ENCODE measurements around the gene IER5L.
"Not testable (repeated sequence)": the region's sequence is repeated elsewhere in the genome, so short reads cannot be mapped to it uniquely, and the experiment has no call there.

Gene IER5L

GRCh38 chr9:129202613-129203555 lies 24.8 kb upstream of the IER5L start:
- peak; percentile 81 to 86 for DNase-seq (ENCODE audit: low read depth in 2 of 2)

DNA sequence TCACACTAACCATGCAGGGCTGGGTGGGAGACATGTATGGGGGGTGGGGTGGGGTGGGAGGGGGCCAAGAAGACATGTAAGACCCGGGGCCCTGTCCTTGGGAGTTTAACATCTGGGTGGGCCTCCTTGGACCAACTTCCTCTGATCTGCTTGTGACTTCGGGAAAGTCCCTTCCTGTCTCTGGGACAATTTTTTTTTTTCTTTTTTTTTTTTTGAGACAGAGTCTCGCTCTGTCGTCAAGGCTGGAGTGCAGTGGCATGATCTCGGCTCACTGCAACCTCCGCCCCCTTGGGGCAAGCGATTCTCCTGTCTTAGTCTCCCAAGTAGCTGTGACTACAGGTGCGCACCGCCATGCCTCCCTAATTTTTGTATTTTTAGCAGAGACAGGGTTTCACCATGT lies 23.8 kb upstream of the IER5L start:
- no peak for DNase-seq (ENCODE audit: low read depth in 2 of 2)

DNA sequence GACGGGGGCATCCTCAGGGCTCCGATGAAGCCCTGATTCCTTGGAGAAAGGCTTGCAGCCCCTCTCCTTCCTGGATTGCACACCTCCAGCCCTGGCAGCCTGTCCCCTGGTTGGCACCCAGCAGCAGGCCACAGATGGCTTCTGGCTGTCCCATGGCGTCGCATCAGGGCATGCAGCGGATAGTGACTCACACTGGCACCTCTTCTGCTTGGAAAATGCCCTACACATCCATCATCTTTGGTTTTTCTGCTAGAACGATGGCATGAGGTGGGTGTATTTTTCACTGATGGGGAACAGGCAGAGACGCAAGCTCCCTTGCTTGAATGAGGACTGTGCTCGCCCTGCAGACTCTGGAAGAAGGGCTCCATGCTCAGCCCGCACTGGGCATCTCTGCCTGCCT lies 23.2 kb upstream of the IER5L start:
- DNase-seq (ENCODE audit: low read depth in 2 of 2) = no peak

- no peak for DNase-seq (ENCODE audit: low read depth in 2 of 2)
Observed at GRCh38 chr9:129200255-129200654, 22.2 kb upstream of the IER5L start.

- no peak for DNase-seq (ENCODE audit: low read depth in 2 of 2)
Observed at GRCh38 chr9:129199044-129199435, 21.0 kb upstream of the IER5L start.

DNA sequence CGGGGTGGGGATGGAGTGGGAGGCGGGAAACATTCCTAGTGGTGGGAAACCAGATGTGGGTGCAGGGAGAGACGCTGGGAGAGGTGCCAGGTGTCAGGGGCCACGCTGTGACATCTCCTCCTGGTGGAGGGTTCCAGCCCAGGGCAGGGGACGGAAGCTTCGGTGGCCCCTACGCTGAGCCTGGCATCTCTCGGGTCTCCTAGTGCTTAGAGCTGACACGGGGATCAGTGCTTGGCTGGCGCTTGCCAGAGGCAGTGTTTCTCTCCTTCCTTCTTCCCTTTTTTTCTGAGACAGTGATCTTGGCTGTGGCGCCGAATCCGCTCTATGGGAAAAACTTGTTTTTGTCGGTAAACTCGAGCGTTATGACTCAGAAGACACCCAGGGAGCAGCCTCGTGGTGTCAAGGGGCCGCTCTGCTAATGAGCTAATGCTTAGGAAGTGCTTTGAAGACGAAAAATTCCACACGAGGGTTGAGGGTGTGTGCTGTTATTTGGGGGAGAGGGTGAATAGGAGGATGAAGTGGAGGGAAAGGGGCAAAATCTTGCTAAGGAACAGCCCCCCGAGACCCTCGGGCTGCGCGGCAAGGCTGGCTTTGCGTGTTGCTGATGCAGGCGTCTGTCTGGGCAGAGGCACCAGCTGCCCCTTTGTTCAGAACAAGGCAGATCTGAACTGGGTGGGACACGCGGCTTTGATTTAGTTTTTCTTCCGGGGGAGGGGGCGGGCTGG lies 20.4 kb upstream of the IER5L start:
- DNase-seq (ENCODE audit: low read depth in 2 of 2) = no peak

DNA sequence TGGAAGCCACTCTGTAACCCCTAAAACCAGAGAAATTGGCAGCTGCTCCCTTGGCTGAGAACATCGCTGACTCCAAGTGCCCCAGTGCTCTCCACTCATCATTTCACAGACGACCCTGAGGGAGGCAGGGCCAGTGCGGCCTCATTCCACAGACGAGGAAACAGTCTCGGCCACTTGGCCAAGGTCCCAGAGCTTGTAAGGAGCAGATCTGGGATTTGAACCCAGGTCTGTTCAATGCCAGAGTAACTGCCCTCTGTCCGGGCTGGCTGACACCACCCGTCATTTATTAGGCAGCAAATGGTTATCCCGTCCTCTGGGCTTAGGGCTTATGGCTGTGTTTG lies 19.9 kb upstream of the IER5L start:
- DNase-seq (ENCODE audit: low read depth in 2 of 2) = no peak

DNA sequence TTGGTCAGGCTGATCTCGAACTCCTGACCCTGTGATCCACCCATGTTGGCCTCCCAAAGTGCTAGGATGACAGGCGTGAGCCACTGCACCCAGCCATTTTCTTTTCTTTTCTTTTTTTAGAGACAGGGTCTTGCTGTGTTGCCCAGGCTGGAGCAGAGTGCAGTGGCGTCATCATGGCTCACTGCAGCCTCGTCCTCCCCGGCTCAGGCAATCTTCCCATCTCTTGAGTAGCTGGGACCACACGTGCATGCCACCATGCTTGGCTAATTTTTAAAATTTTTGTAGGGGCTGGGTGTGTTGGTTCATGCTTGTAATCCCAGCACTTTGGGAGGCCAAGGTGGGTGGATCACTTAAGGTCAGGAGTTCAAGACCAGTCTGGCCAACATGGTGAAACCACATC lies 19.0 kb upstream of the IER5L start:
- not testable (repeated sequence) for DNase-seq (ENCODE audit: low read depth in 2 of 2)

GRCh38 chr9:129195606-129196005 lies 17.5 kb upstream of the IER5L start:
- DNase-seq (ENCODE audit: low read depth in 2 of 2) = no peak

DNA sequence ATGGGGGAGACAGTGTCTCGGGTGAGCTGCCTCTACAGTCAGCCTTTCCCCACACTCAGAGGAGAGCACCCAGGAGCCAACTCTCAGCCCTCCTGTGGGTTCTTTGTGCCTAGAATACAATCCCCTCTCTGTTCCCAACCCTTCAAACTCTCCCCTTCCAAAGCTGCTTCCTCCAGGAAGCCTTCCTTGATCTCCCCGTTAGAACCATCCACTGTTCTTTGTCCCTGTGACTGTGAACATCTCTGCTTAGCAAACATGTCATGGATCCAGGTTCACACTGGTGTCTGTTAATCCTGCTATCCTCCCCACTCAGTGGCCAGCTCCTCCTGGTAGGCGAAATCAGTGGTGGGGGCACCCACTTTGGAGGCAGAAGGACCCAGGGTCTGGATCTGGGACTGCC lies 16.2 kb upstream of the IER5L start:
- DNase-seq (ENCODE audit: low read depth in 2 of 2) = no peak

- DNase-seq (ENCODE audit: low read depth in 2 of 2) = no peak
Observed at GRCh38 chr9:129193655-129194054, 15.6 kb upstream of the IER5L start.

DNA sequence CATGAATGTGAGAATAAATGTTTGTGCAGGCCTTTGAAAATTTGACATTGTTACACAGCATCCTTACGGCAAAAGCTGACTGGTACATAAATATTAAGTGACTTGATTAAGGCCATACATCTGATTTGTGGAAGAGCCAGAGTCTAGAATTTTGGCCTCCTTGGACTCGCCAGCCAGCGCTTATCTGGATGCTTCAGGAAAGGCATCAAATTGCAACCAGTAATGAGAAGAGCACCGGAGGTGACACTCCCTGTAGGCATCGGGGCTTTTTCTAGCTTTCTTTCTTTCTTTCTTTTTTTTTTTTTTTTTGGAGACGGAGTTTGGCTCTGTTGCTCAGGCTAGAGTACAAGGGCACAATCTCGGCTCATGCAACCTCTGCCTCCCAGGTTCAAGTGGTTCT lies 13.2 kb upstream of the IER5L start:
- no peak for DNase-seq (ENCODE audit: low read depth in 2 of 2)

GRCh38 chr9:129189971-129190370 lies 11.9 kb upstream of the IER5L start:
- DNase-seq (ENCODE audit: low read depth in 2 of 2) = not testable (repeated sequence)

GRCh38 chr9:129187042-129187441 lies 9.0 kb upstream of the IER5L start:
- no peak for DNase-seq (ENCODE audit: low read depth in 2 of 2)

- DNase-seq (ENCODE audit: low read depth in 2 of 2) = no peak
Observed at GRCh38 chr9:129185991-129186390, 7.9 kb upstream of the IER5L start.

DNA sequence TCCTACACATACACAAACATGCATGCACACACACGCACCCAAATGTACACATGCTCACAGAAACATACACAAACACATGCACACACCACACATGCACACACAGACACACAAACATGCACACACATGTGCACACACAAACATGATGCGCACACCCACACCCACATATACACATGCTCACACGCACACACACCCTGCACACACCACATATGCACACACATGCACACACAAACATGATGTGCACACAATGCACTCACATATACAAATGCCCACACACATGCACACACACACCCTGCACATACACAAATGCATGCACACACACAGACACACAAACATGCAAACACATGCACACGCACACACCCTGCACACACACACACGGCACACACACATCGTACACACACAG lies 7.3 kb upstream of the IER5L start:
- DNase-seq (ENCODE audit: low read depth in 2 of 2) = no peak

DNA sequence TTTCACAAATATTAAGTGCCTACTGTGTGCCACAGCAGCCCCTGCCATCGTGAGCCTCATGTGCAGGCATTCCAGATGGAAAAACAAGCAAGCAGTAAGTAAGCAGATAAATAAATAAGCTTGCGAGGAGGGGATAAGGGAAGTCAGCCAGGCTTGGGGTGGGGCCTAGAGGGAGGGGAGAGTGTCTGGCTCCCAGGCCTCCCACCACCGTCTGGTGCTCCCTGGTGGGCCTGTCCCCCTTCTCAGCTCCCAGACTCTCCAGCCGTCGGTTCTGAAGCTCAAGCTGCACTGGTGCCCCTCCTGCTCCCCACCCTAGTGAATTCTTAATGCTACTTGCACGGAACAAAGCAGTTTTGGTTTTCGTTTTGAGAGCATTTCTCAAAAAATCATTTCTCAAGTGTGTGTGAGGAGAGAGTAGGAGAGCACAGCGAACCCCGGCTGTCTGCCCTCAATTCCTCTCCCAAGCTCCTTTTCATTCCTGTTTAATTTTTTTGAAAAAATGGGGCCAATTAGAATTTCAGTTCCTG lies 6.6 kb upstream of the IER5L start:
- DNase-seq (ENCODE audit: low read depth in 2 of 2) = no peak

- DNase-seq (ENCODE audit: low read depth in 2 of 2) = no peak
Observed at GRCh38 chr9:129184219-129184524, 6.1 kb upstream of the IER5L start.

DNA sequence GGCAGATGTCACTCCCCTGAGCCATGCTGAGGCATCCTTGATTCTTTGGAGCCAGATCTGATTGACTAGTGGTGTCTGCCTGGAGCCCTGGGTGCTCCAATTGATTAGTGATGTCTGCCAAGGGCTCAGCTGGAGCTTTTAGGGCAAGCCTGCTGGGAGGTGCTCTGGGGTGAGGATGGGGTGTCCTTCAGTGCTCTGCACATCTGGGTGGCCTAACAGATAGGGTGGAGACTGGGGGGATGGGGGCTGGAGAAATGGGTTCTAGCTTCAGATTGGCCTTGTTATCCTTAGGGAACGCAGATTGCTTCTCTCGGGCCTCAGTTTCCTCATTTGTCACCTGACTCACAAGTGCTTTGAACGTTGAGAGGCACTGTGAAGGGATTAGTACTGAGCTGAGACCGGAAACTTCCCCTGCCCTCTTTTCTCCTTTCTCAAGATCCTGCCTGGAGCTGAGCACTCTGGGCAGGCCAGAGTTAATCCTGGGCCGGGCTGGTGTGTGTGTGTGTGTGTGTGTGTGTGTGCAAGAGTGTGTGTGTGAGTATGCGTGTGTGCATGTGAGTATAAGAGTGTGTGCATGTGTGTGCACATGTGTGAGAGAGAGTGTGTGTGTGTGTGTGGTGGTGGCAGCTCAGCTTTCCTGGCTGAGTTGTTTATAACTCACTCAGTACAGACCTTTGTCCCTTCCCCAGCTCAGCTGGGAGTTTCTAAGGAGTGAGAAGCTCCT lies 5.6 kb upstream of the IER5L start:
- no peak for DNase-seq (ENCODE audit: low read depth in 2 of 2)

DNA sequence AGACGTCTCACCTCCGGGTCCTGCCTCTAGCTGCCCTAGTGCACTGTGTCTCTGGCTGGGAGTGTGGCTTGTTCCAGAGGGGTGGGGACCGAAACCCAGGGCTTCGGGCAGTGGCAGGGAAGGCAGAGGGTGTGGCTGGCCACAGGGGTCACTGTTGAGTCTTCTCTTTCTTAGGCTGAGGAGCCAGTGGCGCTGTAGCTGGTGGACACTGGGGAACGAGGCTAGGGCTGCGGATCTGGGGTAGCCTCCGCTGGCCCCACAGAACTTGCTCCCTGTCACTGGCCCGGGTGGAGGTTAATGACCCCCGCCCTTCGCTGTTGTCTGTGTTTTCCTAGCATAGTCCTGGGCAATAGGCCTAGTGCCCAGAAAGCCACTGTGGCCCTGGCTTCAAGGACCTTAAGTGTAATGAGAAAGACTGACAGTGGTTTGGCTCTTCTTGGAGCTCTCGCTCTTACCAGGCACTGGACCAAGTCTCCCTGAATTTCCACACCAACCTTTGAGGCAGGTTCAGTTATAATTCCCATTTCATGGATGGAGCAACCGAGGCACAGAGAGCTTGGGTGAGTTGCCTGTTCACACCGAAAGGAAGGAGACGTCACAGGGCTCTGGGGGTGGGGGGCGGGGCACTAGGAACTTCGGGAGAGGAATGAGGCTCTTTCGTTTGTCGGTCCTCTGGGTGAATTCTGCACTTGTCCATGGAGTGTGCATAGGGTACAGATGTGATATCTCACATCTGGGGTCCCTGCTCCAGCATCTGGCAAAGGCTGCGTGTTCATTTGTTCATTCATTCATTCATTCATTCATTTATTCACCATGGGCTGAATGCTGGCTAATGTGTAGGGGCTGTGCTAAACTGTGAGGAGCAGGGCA lies 4.8 kb upstream of the IER5L start:
- no peak for DNase-seq (ENCODE audit: low read depth in 2 of 2)

- DNase-seq (ENCODE audit: low read depth in 2 of 2) = no peak
Observed at GRCh38 chr9:129182122-129182521, 4.1 kb upstream of the IER5L start.

DNA sequence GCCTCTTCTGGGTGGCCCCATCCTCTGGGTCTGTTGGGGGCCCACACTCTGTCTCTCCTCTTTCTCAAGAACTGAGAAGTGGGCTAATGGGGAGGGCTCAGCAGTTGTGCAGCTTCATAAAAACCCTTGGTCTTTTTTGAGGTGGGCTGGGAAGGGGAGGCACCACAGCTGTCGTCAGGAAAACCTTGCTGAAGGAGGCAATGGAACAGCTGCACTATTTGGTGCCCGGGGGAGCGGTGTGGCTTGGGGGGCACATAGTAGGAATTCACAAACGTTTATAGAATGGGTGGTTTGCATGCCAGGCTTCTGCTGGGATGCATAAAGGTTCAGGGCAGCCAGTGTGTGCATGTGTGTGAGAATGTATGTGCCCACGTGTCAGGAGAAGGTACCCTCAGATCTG lies 3.2 kb upstream of the IER5L start:
- no peak for DNase-seq (ENCODE audit: low read depth in 2 of 2)

Data from stimulated activated CD8-positive, alpha-beta memory T cell treated with anti-CD3 and anti-CD28 coated beads, Interleukin-15, amount 100 ng/mL, for 48 hours (primary cell).